Spleen (tissue), 7 donors: ENCODE measurements around the gene ITGAE.

Experiments used
- CTCF ChIP-seq, 11 experiments: fragments of 200-600 bp in 7 of 11; fragments of 450-650 bp in 4 of 11; sonication (generic) in 4 of 11; IDR thresholded peaks in 8 of 11; conservative IDR thresholded peaks in 3 of 11; 1 replicate in 7 of 11; 2 replicates in 4 of 11; pipeline versions ENCODE4 v1.4.0 to v1.8.0; 2016 to 2021; ENCODE audit warnings: antibody characterized with exemption in 11 of 11, inconsistent platforms in 4 of 11, mild to moderate bottlenecking in 1 of 11
- POLR2AphosphoS5 ChIP-seq, 3 donors: sonication (generic); formaldehyde crosslinking; IDR thresholded peaks; one replicate each; pipeline ENCODE4 v1.5.1; 2017; ENCODE audit warnings: antibody characterized with exemption in 3 of 3
- donor health status: DM: no; HTN: no; CAD: no; lungs with moderate emphysema.
- donor health status: DM: no; HTN: no; CAD: no.
- donor health status: DM: no; HTN: no; CAD: no.

DNA sequence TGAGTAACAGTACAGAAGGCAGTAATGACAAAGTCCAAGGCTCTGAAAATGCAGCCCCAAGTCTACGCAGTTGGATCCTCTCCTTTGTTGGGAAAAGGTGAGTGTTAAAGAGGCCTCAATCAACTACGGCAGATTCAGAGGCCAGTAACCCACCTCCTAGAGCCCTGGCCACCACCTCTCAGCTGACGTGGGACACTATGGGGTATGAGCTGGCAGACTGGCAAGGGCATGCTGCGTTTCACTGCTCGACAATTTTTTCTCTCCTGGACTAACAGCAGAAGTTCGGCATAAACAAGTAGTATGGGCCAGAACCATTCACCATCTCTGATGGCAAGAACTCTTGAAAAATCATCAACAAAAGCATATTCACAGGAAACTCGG lies 27.9 kb upstream of the ITGAE start:
- TF ChIP-seq CTCF (IDR thresholded peaks at IDR 0.05 in 8 of 11, conservative IDR thresholded peaks at IDR 0.05 in 3 of 11) (no peak), POLR2AphosphoS5 (IDR thresholded peaks at IDR 0.05) (no peak)
